ENCODE data around the gene STARD13. TPM values are rescaled to one million over a fixed set of nuclear protein-coding genes. Genes with fewer than 3 reads are reported as not detected.

The STARD13 gene
- total RNA-seq, 1 experiment from 2014 or later = 4.1 TPM

GRCh38 chr13:33191425-33192210 lies 93.9 kb downstream of the STARD13 start:
- Histone ChIP-seq H3K79me2 (ENCODE audit: insufficient read depth, low read length) (no peaks in the 10 kb centered on the region), H3K4me2 (ENCODE audit: low read length) (no peak overlapping the region), H4K20me1 (ENCODE audit: insufficient read depth) (no peaks in the 10 kb centered on the region), H3K9ac (ENCODE audit: low read length) (no peak overlapping the region), H3K4me3 (replicated peaks in 1 of 2; ENCODE audit: low read depth in 1 of 2, low read length in 2 of 2) (no peak overlapping the region), H3K36me3 (ENCODE audit: control insufficient read depth in 1 of 2, insufficient read depth in 2 of 2, low read length in 2 of 2) (no peaks in the 10 kb centered on the region), H2AFZ (ENCODE audit: low read depth, low read length, poor library complexity, severe bottlenecking) (no peak overlapping the region), H3K27me3 (ENCODE audit: insufficient read depth, low read length) (no peaks in the 10 kb centered on the region), H3K9me3 (ENCODE audit: control insufficient read depth in 1 of 2, insufficient read depth in 1 of 2, low read depth in 1 of 2, low read length in 2 of 2) (no peaks in the 10 kb centered on the region), H3K4me1 (ENCODE audit: control insufficient read depth in 1 of 2, insufficient read depth in 2 of 2, low read length in 2 of 2) (peaks cover 4 to 16% of the 10 kb centered on the region in 2 experiments; a peak in 3 of 4 replicates), H3K27ac (ENCODE audit: low read depth, low read length) (no peak overlapping the region), H3K9me2 (ENCODE audit: insufficient read depth) (no peaks in the 10 kb centered on the region)
- ChIA-PET CTCF (no interaction called here), POLR2A (no interaction called here), RAD21 (ENCODE audit: low non-redundant PET in 1 of 2, low total read pairs in 2 of 2, uncharacterized antibody in 2 of 2, unreplicated experiment in 2 of 2) (no interaction called here)
- intact Hi-C loops (cut with micrococcal nuclease) = no loop called here
- TF ChIP-seq EZH2phosphoT487 (IDR thresholded peaks at IDR 0.05; ENCODE audit: borderline replicate concordance) = no peak
- BruUV-seq (replicated peaks) = no TSS peak
- DNase-seq (ENCODE audit: low read depth, low spot score) (no peak), ATAC-seq (no peak)

DNA sequence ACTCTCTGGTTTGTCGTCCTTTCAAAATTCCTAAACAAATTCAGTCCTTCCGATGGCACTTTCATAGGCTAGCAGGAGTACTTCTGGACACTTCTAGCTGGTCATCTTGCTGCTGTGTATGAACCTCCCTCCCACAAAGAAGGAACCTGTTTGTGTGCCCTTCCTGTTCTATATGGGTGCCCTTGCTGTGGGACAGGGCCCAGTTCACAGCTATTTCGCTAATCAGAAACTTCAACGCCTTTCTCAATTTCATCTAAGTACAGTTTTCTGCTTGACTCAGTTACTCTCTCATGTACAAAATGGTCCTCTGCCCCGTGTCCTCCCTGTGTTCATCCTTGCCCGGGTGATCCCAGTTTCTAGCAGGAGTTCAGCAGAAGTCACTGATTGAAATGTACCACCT lies 96.1 kb downstream of the STARD13 start:
- ChIA-PET POLR2A (no interaction called here), CTCF (no interaction called here), RAD21 (ENCODE audit: low non-redundant PET in 1 of 2, low total read pairs in 2 of 2, uncharacterized antibody in 2 of 2, unreplicated experiment in 2 of 2) (no interaction called here)
- Histone ChIP-seq H3K27ac (ENCODE audit: low read depth, low read length) (no peak overlapping the region), H3K36me3 (ENCODE audit: control insufficient read depth in 1 of 2, insufficient read depth in 2 of 2, low read length in 2 of 2) (no peaks in the 10 kb centered on the region), H3K4me2 (ENCODE audit: low read length) (no peak overlapping the region), H3K79me2 (ENCODE audit: insufficient read depth, low read length) (no peaks in the 10 kb centered on the region), H2AFZ (ENCODE audit: low read depth, low read length, poor library complexity, severe bottlenecking) (no peak overlapping the region), H4K20me1 (ENCODE audit: insufficient read depth) (no peaks in the 10 kb centered on the region), H3K4me3 (replicated peaks in 1 of 2; ENCODE audit: low read depth in 1 of 2, low read length in 2 of 2) (no peak overlapping the region), H3K4me1 (ENCODE audit: control insufficient read depth in 1 of 2, insufficient read depth in 2 of 2, low read length in 2 of 2) (peaks cover 4 to 17% of the 10 kb centered on the region in 2 experiments; a peak in 3 of 4 replicates), H3K9me3 (ENCODE audit: control insufficient read depth in 1 of 2, insufficient read depth in 1 of 2, low read depth in 1 of 2, low read length in 2 of 2) (no peaks in the 10 kb centered on the region), H3K27me3 (ENCODE audit: insufficient read depth, low read length) (no peaks in the 10 kb centered on the region), H3K9me2 (ENCODE audit: insufficient read depth) (no peaks in the 10 kb centered on the region), H3K9ac (ENCODE audit: low read length) (no peak overlapping the region)
- DNase-seq (ENCODE audit: low read depth, low spot score) (no peak), ATAC-seq (no peak)
- TF ChIP-seq EZH2phosphoT487 (IDR thresholded peaks at IDR 0.05; ENCODE audit: borderline replicate concordance) (no peak), POLR2A (IDR thresholded peaks at IDR 0.05; ENCODE audit: borderline replicate concordance, extremely low read depth, insufficient read depth, insufficient read length) (no peak)
- TF ChIP-seq, protein P1, sequence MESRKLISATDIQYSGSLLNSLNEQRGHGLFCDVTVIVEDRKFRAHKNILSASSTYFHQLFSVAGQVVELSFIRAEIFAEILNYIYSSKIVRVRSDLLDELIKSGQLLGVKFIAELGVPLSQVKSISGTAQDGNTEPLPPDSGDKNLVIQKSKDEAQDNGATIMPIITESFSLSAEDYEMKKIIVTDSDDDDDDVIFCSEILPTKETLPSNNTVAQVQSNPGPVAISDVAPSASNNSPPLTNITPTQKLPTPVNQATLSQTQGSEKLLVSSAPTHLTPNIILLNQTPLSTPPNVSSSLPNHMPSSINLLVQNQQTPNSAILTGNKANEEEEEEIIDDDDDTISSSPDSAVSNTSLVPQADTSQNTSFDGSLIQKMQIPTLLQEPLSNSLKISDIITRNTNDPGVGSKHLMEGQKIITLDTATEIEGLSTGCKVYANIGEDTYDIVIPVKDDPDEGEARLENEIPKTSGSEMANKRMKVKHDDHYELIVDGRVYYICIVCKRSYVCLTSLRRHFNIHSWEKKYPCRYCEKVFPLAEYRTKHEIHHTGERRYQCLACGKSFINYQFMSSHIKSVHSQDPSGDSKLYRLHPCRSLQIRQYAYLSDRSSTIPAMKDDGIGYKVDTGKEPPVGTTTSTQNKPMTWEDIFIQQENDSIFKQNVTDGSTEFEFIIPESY (IDR thresholded peaks at IDR 0.05; ENCODE audit: extremely low read depth, insufficient replicate concordance, low read length) = no peak
- intact Hi-C loops (cut with micrococcal nuclease) = no loop called here
- BruUV-seq (replicated peaks) = no TSS peak
